ENCODE measurements around the gene SLC25A47.

- TF ChIP-seq CTCF (IDR thresholded peaks at IDR 0.05) (no peak), EZH2 (IDR thresholded peaks at IDR 0.05; ENCODE audit: borderline replicate concordance, insufficient read depth, low read depth, low read length, poor library complexity, severe bottlenecking) (no peak)
Measured at GRCh38 chr14:100293497-100294212, 29.5 kb upstream of the SLC25A47 start.

Measured in B cell (primary cell).